Measurements from ENCODE around the gene KDSR. TPM values are rescaled to one million over a fixed set of nuclear protein-coding genes. Genes with fewer than 3 reads are reported as not detected.

KDSR gene, protein sequence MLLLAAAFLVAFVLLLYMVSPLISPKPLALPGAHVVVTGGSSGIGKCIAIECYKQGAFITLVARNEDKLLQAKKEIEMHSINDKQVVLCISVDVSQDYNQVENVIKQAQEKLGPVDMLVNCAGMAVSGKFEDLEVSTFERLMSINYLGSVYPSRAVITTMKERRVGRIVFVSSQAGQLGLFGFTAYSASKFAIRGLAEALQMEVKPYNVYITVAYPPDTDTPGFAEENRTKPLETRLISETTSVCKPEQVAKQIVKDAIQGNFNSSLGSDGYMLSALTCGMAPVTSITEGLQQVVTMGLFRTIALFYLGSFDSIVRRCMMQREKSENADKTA
- total RNA-seq = 11.3 and 20.7 TPM in 2 replicates

DNA sequence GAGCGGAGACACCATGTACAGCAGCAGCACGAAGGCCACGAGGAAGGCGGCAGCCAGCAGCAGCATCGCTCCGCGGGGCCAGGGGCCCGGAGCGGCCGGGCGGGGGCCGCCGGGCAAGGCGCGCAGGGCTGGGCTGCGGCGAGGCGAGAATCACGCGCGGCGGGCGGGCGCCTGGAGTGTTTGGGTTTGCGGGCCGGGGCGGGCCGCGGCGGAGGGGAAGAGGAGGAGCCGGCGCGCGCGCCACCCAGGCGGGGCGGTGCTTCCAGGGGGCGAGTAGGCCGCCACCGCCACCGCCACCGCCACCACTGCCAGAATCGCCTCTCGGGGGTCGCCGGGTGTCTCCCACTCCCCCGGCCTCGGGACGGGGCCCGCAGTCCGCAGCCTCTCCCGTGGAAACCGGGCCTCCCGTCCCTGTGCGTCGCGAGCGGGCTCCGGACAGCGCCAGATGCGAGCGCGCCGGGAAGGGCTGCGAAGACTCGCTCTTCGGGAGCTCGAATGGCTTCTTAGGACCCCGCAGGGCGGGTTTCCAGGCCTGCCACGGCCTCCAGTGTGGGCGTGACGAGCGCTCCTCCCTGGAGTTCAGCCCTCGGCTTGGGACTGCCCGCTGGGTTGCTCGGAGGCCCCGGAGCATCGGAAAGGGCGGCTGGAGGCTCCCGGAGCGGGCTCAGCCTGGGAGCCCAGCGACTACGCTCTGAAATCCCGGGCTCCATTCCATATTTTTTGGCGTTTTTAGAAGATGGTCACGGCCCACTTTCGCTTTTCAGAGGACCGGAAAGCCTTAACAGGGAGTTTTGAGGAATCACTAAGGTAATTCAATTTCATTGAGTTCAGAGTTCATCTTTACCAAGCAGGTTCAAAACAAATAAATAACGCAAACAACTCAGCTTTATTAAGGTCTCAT, at the start of gene KDSR:
Gene KDSR (minus strand): TSS at position 154 of the 901 bp plus-strand sequence. CDS start 88 bp downstream, at position 66.
- DNase-seq (ENCODE audit: low read depth in 2 of 2) = peak; percentile 94 to 98

DNA sequence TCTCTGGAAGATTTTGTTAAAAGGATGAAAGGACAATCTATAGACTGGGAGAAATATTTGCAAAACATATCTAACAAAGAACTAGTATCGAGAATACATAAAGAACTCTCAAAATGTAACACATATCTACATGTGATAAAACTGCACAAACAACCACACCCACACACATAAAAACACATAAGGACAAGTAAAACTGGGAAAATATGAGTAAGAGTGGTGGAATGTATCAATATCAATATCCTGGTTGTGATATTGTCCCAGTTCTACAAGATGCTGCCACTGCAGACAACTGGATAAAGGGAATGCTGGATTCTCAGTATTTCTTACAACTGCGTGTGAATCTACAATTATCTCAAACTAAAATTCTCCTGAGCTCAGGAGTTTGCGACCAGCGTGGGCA, 45.9 kb upstream of the KDSR start:
- no peak for DNase-seq (ENCODE audit: low read depth in 2 of 2)

DNA sequence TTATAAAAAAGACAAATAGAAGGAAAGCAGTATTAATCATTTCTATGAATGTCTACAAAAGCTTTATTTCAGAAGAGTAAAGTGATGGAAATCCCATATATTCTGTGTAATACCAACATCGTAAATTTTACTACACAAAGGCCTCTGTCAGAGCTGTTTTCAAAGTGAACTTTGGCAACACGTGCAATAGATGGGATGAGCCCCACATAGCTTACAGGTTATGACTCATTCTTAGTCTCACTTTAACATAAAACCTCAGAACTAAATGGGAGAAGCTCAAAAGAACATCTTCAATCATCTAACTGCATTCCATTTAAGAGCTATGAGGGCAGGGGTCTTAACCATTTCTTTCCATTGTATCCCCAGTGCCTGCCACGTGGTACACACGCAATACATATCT, 43.8 kb upstream of the KDSR start:
- DNase-seq (ENCODE audit: low read depth in 2 of 2) = peak; percentile 15 to 76

DNA sequence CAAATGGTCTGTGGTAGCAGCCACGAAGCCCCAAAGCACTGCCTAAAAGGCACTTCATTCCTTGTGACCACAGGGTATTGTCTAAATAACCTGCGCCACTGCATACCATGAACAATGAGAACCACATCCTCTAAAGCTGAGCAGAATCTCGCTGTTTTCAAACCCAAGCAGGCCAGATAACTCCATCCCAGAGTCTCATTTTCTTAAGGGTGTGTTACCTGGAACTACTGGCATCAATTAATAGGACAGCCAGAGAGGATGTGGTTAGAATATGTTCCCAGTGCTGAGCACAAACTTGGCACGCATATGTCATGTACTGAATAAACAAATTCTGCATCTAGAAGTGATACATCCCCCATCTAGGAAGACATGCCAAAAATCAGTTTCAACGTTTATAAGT, 42.3 kb upstream of the KDSR start:
- no peak for DNase-seq (ENCODE audit: low read depth in 2 of 2)

DNA sequence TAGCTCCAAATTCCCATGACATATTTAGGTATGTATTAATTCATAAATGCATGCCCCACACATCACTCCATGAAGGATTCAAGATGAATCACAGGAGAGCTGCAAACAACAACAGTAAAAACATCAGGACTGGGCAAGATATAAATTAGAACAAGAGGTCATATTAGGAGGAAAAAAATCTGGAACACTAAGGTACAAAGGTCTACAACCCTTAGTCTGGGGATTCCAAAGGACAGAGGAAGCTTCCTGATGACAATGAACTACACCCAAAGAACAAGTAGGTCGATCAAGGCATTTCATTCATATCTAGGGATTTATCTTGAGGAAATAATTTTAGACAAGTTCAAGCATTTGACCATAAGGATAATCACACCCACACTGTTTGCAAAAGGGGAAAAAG, 40.7 kb upstream of the KDSR start:
- DNase-seq (ENCODE audit: low read depth in 2 of 2) = no peak

DNA sequence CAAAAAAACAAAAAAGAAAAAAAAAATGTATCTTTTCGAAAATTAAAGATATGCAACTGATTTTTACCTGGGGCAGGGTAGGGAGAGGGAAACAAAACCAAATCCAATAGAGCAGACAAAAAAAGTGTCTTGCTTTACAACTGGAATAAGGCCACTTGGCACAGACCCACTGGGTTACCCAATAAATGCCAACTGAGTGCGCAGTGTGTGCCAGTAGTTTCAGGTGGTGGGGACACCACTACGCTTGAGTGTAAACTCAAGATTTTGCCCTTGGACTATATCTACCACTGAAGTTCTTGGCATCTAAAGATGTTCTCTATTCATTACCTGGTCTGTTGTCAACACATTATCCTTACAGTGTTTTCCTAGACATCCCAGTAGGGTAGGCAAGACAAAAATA, 39.0 kb upstream of the KDSR start:
- DNase-seq (ENCODE audit: low read depth in 2 of 2) = no peak

DNA sequence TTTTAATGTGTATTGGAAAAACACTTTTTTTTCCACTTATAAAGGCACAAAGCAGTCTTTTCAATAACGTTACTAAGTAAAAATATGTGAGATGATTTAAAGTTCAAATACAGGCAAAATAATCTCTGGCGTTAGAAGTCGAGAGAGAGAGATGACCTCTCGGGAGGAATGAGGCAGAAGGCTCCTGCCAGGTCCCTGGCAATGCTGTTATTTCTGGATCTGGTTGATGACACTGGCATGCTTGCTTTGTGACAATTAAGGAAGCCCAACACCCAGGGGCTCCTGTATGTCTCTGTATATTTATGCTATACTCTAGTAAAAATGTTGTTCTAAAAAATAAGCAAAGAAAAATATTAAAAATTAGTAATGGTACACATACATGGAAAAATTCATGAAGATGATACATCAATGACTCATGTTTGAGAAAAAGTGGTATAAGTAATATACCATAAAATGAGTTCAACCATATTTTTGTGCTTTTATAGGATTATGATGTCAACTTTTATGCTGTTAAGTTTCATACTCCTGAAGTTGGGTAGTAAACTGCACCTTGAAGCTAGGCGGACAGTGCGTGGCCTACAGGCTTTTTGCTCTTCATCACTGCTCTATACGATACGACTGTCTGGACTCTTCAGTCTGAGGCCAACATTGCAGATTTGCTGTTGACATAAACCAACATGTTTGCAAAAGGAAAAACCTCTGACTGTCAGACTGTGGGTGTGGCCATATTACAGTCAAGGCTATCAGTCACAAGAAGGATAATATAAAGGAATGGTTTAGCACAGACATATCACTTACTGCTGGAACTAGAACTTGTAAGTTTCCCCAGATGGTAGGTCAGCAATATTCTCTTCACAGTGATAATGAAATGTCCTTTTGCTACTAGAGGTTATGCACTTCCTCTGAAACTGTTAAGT, 35.5 kb upstream of the KDSR start:
- no peak for DNase-seq (ENCODE audit: low read depth in 2 of 2)

DNA sequence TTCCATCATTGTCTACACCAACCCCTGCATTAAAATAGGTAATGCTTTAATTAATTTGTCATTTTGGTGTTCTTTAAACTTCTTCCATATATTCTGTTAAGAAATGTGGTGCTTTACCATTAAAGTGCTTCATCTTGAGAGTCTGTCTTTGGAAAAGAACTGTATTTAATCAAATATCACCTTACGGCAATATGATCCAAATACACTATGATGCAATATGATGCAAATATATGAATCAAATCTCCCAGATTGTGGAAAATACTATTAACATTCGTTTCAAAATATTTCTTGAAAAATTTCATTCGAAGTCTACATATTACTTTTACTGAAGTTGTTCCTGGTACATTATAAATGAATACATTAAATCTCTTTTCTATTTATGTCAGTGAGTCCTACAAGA, 32.3 kb upstream of the KDSR start:
- no peak for DNase-seq (ENCODE audit: low read depth in 2 of 2)

DNA sequence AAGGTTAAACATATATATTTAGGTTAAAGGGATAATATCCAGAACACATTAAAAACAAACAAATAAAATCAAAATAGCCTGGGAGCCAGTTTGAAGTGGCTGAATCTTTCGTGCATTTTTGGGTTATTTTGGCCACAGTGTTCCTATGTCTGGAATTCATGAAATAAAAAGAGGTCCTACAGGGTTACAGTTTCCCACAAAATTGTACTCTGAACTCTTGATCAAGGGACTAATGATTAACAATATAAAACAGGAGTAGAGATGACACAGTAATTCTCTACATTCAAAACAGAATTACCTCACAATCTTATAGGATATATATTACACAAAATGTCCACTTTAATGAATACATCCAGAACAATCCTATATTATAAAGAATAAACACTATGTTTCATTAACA, 30.3 kb upstream of the KDSR start:
- no peak for DNase-seq (ENCODE audit: low read depth in 2 of 2)

DNA sequence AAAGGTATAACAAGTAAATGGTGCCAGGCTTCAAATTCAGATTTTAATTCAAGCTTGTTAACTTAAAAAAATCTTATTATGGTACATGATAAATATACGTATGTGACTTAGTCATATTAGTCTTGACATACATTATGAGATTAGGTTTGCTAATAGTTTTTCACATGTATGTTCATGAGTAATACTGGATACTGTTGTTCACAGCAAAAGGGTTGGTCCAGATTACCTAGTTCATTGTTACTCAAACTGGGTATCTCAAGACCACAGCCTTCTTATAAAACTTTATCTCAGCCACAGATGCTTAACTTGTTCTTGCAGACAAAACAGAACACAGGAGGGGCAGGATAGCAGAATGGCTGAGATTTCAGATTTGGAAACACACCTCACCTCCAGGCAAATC, 28.5 kb upstream of the KDSR start:
- DNase-seq (ENCODE audit: low read depth in 2 of 2) = no peak

DNA sequence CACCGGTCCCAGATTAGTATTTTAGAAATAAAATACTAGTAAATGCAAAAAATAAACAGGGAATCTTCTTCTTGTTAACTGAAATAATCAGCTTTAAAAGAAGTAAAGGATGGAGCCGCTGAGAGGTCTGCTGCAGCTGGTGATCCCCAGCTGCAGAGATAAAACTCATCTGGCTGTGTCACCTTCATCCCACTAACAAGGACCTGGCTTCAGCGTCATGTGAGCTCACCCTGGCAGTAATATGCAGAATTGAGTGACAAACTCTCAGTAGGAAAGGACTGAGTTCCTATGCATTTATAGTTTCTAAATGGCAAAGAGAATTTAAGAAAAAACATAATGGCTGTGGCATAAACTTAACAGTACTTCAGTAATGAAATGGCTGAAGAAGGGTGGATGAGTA, 27.9 kb upstream of the KDSR start:
- no peak for DNase-seq (ENCODE audit: low read depth in 2 of 2)

DNA sequence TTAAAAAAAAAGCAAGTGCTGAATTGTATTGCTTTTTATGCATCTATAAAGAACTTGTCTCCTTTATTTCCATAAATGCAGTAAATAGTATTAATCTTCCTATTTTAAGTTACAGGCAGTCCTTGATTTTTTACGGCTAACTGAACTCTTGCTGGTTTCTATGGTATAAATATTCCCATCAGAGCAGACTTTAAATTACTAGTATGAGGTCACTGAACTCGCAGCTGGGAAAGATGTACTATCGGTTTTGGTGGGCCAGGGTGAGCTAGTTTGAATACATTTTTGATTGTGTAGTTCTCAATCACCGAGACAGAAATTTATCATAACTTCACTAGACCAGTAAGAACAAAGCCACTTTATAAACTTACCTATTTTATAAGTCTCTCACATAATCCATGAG, 20.9 kb upstream of the KDSR start:
- no peak for DNase-seq (ENCODE audit: low read depth in 2 of 2)

DNA sequence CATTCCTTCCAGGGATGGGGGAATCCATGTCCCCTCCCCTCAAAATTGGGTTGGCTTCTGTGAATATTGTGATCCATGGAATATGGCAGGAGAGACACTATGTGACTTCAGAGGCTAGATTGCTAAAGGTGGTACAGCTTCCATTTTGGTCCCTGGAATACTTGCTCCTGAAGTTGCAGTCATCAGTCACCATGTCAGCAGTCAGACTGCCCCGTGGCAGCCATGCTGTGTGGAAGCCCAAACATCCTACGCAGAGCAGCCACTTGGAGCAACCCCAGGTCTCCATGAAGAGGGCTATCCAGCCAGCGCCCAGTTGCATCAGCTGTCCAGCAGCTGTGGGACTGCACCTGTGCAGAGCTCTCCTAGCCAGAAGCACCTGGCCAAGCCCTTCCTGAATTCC, 15.8 kb upstream of the KDSR start:
- DNase-seq (ENCODE audit: low read depth in 2 of 2) = no peak

DNA sequence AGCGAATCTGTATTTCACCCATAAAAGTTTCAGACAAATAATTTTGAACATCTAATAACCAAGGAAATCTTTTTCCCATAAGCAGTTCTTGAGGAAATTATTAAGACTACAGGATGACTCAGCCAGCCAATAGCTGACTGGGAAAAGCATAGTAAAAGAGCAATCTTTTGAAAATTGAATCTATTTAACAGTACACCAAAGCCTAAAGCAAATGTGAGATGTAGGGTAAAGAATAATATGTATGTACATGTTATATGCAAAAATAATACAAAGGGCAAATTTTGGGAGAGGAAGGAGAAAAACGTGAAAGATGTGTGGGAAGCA, 12.6 kb upstream of the KDSR start:
- no peak for DNase-seq (ENCODE audit: low read depth in 2 of 2)

DNA sequence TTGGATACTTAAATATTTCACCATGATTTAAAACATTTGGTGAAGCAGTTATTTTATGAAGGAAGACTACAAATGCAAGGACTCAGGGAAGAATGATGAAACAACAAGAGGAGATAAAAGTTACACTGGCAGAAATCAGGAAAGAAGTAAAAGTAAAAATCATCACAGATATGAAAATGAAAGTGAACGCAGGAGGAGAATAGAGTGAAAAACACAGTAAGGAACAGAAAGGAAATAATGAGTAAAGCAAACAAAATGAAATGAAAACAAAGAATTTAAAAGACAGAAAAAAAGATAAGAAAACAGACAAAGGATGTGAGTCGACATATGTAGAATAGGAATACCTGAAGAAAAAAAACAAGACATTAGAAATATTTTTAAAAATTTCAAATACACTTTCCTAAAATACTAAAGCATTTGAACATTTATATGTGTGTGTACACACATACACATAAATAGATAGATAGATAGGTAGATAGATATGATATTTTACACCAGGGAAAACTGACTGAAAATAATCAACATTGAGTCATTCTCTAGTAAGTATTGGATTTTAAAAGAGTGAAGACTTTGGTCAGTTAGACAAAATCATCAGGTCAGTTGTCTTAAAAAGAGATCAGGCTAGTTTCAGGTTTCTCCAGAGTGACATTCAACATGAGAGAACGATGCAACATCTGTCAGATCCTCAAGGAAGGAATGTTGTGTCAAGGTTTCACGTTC, 12.1 kb upstream of the KDSR start:
- no peak for DNase-seq (ENCODE audit: low read depth in 2 of 2)

DNA sequence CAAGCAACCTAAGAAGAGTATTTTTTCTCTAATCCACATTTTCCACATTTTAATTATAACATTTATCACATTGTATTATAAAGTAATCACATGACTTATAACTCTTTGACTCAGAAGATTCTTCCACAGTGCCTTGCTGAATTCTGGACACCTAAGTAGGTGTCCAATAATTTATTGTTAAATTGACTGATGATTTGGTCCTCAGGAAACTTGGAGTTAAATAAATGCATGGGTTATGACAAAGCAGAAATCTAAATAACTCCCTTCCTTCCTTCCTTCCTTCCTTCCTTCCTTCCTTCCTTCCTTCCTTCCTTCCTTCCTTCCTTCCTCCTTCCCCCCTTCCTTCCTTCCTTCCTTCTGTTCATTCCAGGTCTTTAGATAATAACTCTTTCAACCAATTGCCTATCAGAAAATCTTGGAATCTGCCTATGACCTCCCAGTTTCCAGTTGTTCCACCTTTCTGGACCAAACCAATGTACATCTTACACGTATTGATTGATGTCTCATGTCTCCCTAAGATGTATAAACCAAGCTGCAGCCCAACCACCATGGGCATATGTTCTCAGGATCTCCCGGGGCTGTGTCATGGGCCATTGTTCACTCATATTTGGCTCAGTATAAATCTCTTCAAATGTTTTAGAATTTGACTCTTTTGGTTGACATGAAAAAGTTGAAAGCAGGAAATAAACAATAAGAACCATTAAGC, 10.4 kb upstream of the KDSR start:
- no peak for DNase-seq (ENCODE audit: low read depth in 2 of 2)

DNA sequence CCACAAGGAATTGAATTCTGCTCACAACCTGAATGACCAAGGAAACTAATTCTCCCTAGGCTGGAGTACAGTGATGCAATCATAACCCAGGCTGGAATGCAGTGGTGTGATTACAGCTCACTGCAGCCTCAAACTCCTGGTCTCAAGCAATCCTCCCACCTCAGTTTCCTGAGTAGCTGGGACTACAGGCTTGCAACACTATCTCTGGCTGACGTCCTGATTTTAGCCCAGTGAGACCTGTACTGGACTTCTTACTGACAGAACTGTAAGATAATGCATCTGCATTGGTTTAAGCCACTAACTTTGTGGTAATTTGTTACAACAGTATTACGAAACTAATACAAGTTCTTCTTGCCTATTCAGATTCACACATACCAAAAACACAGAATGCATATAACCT, 9.5 kb upstream of the KDSR start:
- no peak for DNase-seq (ENCODE audit: low read depth in 2 of 2)

DNA sequence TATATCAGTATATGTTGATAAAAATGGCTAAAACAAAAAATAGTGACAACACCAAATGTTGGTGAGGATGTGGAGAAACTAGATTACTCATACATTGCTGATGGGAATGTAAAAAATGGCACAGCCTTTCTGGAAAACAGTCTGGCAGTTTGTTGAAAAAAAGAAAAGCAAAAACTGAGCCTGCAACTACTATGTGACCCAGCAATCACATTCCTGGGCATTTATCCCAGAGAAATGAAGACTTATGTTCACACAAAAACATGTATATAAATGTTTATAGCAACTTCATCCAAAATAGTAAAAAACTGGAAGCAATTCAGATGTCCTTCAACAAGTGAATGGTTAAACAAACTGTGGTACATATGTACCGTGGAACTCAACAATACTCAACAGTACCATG, 7.5 kb upstream of the KDSR start:
- no peak for DNase-seq (ENCODE audit: low read depth in 2 of 2)

DNA sequence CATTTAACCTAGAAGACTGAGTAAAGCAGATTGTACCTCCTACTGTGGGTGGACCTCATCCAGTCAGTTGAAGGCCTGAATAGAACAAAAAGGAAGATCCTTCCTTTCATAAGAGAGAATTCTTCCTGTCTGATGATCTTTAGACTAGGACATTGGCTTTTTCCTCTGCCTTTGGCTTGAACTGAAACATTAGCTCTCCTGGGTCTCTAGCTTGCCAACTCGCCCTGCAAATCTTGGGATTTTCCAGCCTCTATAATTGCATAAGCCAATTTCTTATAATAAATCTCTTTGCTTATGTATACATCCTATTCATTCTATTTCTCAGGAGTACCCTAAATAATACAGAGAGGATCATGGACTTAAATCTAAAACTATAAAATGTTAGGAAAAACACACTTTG, 6.2 kb upstream of the KDSR start:
- no peak for DNase-seq (ENCODE audit: low read depth in 2 of 2)

DNA sequence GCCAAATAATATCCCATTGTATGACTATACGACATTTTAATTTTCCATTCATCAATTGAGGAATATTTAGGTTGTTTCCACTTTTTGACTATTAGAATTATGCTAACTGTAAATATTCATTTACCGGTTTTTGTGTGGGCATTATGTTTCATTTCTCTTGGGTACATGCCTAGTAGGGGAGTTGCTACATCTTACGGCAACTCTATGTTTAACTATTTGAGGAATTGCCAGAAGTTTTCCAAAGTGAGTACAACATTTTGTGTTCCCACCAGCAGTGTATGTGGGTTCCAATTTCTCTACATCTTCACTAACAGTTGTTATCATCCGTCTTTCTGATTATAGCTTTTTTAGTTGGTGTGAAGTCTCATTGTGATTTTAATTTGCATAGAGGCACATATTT, 1.6 kb upstream of the KDSR start:
- no peak for DNase-seq (ENCODE audit: low read depth in 2 of 2)
